ACHN (cell line): ENCODE results near the gene KCNJ4.
"Not testable (repeated sequence)": the region's sequence is repeated elsewhere in the genome, so short reads cannot be mapped to it uniquely, and the experiment has no call there.

Experiments used
- DNase-seq: peaks from one replicate; pipeline ENCODE4 v3.0.0-alpha.2; 2015
- in situ Hi-C: cut with HindIII; loops from 2 replicates; pipeline ENCODE4 v1.10.0; 2017; ENCODE audit warnings: low sequenced_read_pairs, low pct_ligation_motif_present, low pct_unique_long_range_greater_than_20kb

The KCNJ4 gene

DNA sequence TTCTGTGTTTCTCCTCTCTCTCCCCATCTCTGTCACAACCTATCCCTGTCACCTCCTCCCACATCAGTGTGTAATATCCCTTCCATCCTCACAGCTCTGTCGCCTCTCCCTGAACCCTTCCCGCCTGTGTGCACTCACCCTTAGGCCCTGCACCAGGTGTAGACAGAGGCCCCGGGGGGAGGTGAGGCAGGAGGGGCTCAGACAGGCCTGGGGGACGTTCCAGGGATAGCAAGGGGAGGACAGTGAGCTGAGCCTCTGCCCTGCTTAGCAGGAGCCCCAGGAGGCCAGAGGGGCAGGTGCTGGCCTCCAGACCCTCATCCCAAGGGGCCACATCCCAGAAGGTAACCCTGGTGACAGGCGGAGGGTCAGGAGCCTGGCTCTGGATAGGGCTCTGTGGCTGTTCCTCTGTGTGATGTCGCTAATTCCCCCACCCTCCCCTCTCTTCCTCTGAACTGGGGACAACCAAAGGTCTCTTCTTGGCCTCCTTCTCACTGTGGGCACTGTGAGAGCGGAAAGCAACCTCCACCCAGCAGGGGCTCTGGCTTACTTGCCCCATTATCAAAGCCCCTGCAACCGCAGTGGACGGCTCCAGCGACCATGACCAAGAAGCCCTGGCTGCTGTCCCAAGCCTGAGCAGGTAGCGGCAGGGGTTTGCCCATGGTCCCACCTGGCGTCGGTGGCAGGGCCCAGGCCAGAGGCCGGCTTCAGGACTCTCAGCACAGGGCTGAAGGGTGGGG, 35.7 kb downstream of the KCNJ4 start:
- no peak for DNase-seq
- in situ Hi-C loops, result no loop called here

DNA sequence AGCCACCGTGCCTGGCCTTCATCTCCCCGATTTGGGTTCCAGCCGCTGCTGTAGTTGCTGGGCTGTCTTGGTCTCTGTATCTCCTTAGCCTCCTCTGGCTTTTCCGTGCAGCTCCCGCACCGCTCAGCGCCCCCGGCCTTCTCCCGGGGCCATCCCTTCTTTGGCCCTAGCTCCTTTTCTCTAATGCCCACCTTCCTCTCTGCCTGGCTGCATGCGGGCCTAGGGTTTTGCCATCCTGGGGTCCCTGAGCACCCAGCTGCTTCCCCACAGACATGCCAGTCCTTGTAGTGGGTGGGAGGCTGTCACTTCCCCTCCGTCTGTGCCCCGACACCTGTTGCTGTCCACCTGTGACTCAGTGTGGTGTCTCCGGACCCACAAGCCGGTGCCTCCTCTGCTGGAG, 36.4 kb downstream of the KCNJ4 start:
- in situ Hi-C loops, result no loop called here
- no peak for DNase-seq

DNA sequence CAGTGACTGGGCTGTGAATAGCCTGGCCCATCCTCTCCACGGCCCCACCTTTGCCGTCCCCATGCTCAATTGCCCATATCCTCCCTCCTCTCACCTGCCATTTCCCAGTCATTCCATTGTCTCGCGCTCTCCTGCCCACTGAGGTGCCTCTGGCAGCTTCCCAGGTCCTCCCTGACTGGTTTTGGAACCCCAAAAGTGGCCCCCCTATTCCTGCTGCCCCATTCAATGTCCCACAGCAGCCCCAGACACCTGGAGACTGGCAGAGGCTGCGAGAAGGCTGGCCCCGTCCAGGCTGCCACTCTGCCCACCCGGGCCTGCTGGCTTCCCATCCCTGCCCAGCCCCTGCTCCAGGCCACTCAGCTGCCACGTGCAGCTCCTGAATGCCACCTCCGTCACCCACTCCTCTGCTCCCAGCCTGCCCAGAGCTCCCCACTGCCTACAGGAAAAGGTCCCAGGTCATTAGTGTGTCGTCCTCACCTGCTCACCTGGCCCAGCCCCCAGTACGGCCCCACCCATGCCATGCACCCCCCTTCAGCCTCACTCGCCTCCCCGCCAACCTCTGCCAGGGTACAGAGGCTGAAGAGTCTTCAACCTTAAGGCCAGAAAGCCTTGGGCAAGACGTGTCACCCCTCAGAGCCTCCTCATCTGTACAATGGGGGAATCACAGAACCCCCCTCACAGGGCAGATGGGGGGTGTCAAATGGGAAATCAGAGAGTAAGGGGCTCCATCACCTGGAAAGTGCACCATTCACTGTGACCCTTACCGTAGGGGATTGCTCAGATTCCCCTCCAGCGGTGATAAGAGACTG, 37.5 kb downstream of the KCNJ4 start:
- in situ Hi-C loops, result no loop called here
- no peak for DNase-seq

- in situ Hi-C loops, result no loop called here
- no peak for DNase-seq
These were observed 38.3 kb downstream of the KCNJ4 start for GRCh38 chr22:38416621-38417251.

- in situ Hi-C loops, result no loop called here
- no peak for DNase-seq
These were observed 39.3 kb downstream of the KCNJ4 start for GRCh38 chr22:38415561-38416321.

- in situ Hi-C loops, result no loop called here
- no peak for DNase-seq
These were observed 40.0 kb downstream of the KCNJ4 start for GRCh38 chr22:38415046-38415445.

DNA sequence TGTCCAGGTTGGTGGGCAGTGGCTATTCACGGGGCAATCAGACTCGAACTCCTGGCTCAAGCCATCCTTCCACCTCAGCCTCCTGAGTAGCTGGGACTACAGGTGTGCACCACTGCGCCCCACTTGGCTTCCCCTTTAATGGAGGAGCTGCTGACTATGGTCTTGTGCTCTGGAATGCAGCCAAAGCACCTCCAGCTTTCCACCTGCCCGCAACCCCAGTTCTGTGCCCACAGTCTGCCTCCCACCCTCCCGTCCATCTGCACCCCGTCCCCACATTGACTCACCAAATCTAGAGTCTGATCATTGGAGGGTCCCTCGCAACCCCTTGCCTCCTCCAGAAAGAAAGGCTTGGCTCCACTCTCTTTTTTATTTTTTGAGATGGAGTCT, 41.0 kb downstream of the KCNJ4 start:
- no peak for DNase-seq
- in situ Hi-C loops, result no loop called here

- DNase-seq, result no peak
- in situ Hi-C loops, result no loop called here
These were observed 41.7 kb downstream of the KCNJ4 start for GRCh38 chr22:38413085-38414008.

DNA sequence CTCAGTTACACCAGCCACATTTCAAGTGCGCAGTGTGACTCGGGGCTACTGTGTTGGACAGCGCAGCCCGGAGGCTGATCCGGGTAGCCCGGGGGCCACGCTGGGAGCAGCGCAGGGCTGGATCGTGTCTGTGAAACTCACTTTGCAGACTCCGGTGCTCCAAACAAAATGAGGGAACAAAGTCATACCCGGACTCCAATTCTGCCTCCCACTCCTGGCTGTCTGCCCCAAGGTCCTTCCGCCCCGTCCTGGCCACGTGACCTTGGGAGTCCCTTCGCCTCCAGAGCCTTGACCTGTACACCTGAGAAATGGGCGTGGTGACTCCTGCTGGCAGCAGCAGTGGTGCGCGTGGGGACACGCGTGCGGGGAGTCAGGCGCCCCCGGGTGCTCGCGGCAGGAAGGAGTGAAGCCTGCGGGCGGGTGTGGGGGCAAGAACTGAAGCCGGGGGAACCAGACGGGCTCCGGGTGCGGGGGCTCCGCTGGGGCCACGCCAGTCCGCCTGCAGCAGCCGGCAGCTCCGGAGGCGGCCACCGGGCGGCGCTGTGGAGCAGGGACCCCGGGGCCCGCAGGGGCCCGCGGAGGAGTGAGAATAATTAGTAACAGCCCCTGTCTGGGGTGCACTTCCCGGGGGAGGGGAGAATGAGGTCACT, 42.4 kb downstream of the KCNJ4 start:
- no peak for DNase-seq
- in situ Hi-C loops, result no loop called here

GRCh38 chr22:38411016-38411415, 44.0 kb downstream of the KCNJ4 start:
- no peak for DNase-seq
- in situ Hi-C loops, result no loop called here

- DNase-seq, in situ Hi-C loops: not testable (repeated sequence)
These were observed 45.1 kb downstream of the KCNJ4 start for GRCh38 chr22:38409916-38410315.

DNA sequence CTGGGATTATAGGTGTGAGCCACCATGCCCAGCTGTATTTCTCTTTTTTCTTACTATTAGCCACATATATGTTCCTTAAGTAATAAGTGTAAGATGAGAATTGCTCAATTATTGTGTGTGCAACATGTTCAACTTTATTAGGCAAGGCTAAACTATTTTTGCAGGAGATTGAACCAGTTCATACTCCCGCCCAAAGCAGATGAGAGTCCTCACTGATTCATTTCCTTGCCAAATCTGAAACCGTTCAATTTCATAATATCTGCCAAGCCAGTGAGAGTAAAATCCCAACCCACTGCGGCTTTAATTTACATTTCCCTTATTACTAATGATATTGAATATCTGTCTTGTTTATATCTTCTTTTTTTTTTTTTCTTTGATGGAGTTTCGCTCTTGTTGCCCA, 48.4 kb downstream of the KCNJ4 start:
- in situ Hi-C loops, result no loop called here
- DNase-seq, result no peak

GRCh38 chr22:38404419-38404818, 50.6 kb downstream of the KCNJ4 start:
- in situ Hi-C loops, result no loop called here
- no peak for DNase-seq

DNA sequence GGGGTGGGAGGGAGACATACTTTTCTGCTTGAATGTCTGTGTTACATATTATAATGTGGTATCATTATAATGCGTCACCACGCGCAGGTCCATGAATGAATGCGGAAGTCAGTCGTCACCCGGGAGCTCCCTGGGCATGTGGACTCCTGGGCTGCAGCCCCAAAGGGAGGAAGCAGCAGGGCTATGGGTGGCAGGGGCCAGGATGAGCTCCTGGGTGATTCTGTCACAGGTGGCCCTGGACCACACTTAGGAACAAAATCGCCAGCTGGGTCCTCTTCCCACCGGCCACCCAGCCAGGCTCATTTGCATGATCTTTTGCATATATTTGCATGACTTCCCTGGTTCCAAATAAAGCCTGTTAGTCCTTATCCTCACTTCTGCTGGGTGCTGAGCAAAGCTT, 51.2 kb downstream of the KCNJ4 start:
- in situ Hi-C loops, result no loop called here
- no peak for DNase-seq

- DNase-seq, result no peak
- in situ Hi-C loops, result no loop called here
These were observed 52.8 kb downstream of the KCNJ4 start for GRCh38 chr22:38402204-38402603.

GRCh38 chr22:38401336-38402084, 53.5 kb downstream of the KCNJ4 start:
- DNase-seq, result no peak
- in situ Hi-C loops, result no loop called here

DNA sequence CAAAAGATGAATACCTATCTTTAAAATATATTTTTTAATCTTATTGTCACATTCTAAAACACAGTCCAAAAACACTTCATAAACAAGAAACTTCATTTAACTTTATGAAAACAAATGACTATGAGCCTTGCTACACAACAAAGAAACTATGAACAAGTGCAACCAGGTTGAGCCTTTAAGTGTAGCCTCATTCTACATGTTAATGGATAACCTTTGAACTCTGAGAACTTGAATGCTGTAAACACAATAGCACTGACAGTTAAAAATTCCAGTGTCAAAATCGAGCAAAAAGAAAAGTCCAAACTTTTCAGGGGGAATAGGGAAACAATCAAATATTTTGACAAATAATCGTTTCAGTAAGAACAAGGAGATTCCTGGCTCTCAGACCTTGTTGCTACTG, 54.7 kb downstream of the KCNJ4 start:
- in situ Hi-C loops, DNase-seq: not testable (repeated sequence)
